IMR-90 (cell line): ENCODE data around the gene HSPE1. TPM values are rescaled to one million over a fixed set of nuclear protein-coding genes. Genes with fewer than 3 reads are reported as not detected.

Source experiments
- ATAC-seq: fragments of 200-7000 bp; cut with Tn5 transposase; 2 replicates; pipeline ENCODE4 v1.9.1; 2020; ENCODE audit warnings: low read depth, mild to moderate bottlenecking, moderate library complexity
- BruUV-seq: library from RNA; stranded (reverse); fragments of 400-500 nt; replicated peaks from 2 replicates; lab custom pipeline; 2021; lab: Mats Ljungman, UMichigan
- CTCF ChIA-PET: fragments of 300-600 bp; formaldehyde crosslinking; extraction: SDS; loops from one replicate; lab custom pipeline; 2021; ENCODE audit warnings: antibody characterized with exemption; lab: Yijun Ruan, JAX
- POLR2A ChIA-PET: fragments of 300-600 bp; sonication (Branson Sonifier 250); formaldehyde crosslinking; loops from one replicate; lab custom pipeline; 2022; ENCODE audit warnings: antibody characterized with exemption; ENCODE audit not compliant: unreplicated experiment; lab: Charles Lee
- DNase-seq: peaks from one replicate; pipeline ENCODE4 v3.0.0; 2013
- H2AFZ ChIP-seq: replicated peaks from 2 replicates; pipeline ENCODE3; 2013; ENCODE audit warnings: low read length, mild to moderate bottlenecking; ENCODE audit not compliant: poor library complexity
- H2AK5ac ChIP-seq: 2 replicates; pipeline ENCODE4 v1.6.1; 2013; ENCODE audit warnings: low read depth, low read length, inconsistent platforms
- H2AK9ac ChIP-seq: replicated peaks from 2 replicates; pipeline ENCODE3; 2013; ENCODE audit warnings: mild to moderate bottlenecking, low read depth, low read length, moderate library complexity; ENCODE audit not compliant: poor library complexity
- H2BK120ac ChIP-seq: 2 replicates; pipeline ENCODE4 v1.6.1; 2013; ENCODE audit warnings: low read depth, low read length, inconsistent platforms
- H2BK15ac ChIP-seq: 3 replicates; pipeline ENCODE4 v1.6.1; 2013; ENCODE audit warnings: low read depth, low read length, inconsistent platforms
- H2BK20ac ChIP-seq: 2 replicates; pipeline ENCODE4 v1.6.1; 2013; ENCODE audit warnings: low read depth, mild to moderate bottlenecking, inconsistent platforms, low read length, moderate library complexity
- H2BK5ac ChIP-seq: 2 replicates; pipeline ENCODE4 v1.6.1; 2013; ENCODE audit warnings: mild to moderate bottlenecking, low read depth, low read length, inconsistent platforms; ENCODE audit not compliant: poor library complexity, severe bottlenecking
- H3K14ac ChIP-seq: replicated peaks from 2 replicates; pipeline ENCODE4 v1.6.1; 2013; ENCODE audit warnings: low read depth, low read length, inconsistent platforms
- H3K18ac ChIP-seq: 2 replicates; pipeline ENCODE4 v1.6.1; 2013; ENCODE audit warnings: low read depth, low read length, control low read depth
- H3K23ac ChIP-seq: 2 replicates; pipeline ENCODE4 v1.6.1; 2013; ENCODE audit warnings: low read depth, low read length, inconsistent platforms
- H3K27ac ChIP-seq: 2 replicates; pipeline ENCODE4 v1.5.1; 2013; ENCODE audit warnings: mild to moderate bottlenecking, control low read depth, low read length; ENCODE audit not compliant: insufficient read depth
- H3K27me3 ChIP-seq: 2 replicates; pipeline ENCODE4 v1.6.1; 2013; ENCODE audit warnings: low read length; ENCODE audit not compliant: control insufficient read depth, insufficient read depth
- H3K36me3 ChIP-seq: 2 replicates; pipeline ENCODE4 v1.6.1; 2013; ENCODE audit warnings: low read length, mixed read lengths; ENCODE audit not compliant: control insufficient read depth, insufficient read depth
- H3K4ac ChIP-seq: 2 replicates; pipeline ENCODE4 v1.6.1; 2013; ENCODE audit warnings: low read depth, low read length, inconsistent platforms
- H3K4me1 ChIP-seq: 2 replicates; pipeline ENCODE4 v1.6.1; 2013; ENCODE audit warnings: low read length, mixed read lengths; ENCODE audit not compliant: control insufficient read depth, insufficient read depth
- H3K4me2 ChIP-seq: 2 replicates; pipeline ENCODE4 v1.6.1; 2013; ENCODE audit warnings: low read depth, mild to moderate bottlenecking, control low read depth, low read length, moderate library complexity
- H3K4me3 ChIP-seq: 2 replicates; pipeline ENCODE4 v1.5.1; 2013; ENCODE audit warnings: low read depth, mild to moderate bottlenecking, control low read depth, low read length, moderate library complexity; ENCODE audit not compliant: insufficient read depth
- H3K56ac ChIP-seq: 2 replicates; pipeline ENCODE4 v1.6.1; 2013; ENCODE audit warnings: low read length, inconsistent platforms; ENCODE audit not compliant: insufficient read depth; ENCODE audit errors: extremely low read depth
- H3K79me1 ChIP-seq, 2 experiments: 2 replicates each; pipeline ENCODE4 v1.6.1; 2013; ENCODE audit warnings: low read length in 2 of 2, inconsistent platforms in 1 of 2, low read depth in 1 of 2
- H3K9ac ChIP-seq: 2 replicates; pipeline ENCODE4 v1.6.1; 2013; ENCODE audit warnings: low read depth, low read length, control low read depth
- H3K9me1 ChIP-seq: 2 replicates; pipeline ENCODE4 v1.6.1; 2013; ENCODE audit warnings: low read length, inconsistent platforms; ENCODE audit not compliant: insufficient read depth
- H3K9me3 ChIP-seq: 2 replicates; pipeline ENCODE4 v1.6.1; 2013; ENCODE audit warnings: low read length; ENCODE audit not compliant: control insufficient read depth, insufficient read depth
- H4K20me1 ChIP-seq: 2 replicates; pipeline ENCODE4 v1.6.1; 2013; ENCODE audit warnings: low read length, inconsistent platforms; ENCODE audit not compliant: insufficient read depth
- H4K5ac ChIP-seq: 2 replicates; pipeline ENCODE4 v1.6.1; 2013; ENCODE audit warnings: mild to moderate bottlenecking, low read depth, low read length, control low read depth
- H4K8ac ChIP-seq, 2 experiments: 2 replicates each; pipeline ENCODE4 v1.6.1; 2013; ENCODE audit warnings: low read depth in 2 of 2, low read length in 2 of 2, control low read depth in 1 of 2, inconsistent platforms in 1 of 2
- H4K91ac ChIP-seq: 2 replicates; pipeline ENCODE4 v1.6.1; 2013; ENCODE audit warnings: low read depth, low read length, inconsistent platforms; ENCODE audit not compliant: insufficient read depth
- BHLHE40 ChIP-seq: fragments of 150-350 bp; IDR thresholded peaks from 2 replicates; pipeline ENCODE4 v1.6.1; 2016; ENCODE audit warnings: mild to moderate bottlenecking, low read depth, low read length
- CEBPB ChIP-seq: IDR thresholded peaks from 2 replicates; pipeline ENCODE4 v1.6.1; 2012; ENCODE audit warnings: low read depth, low read length, improper control_type of control experiment
- CHD1 ChIP-seq: IDR thresholded peaks from 2 replicates; pipeline ENCODE4 v1.6.1; 2012; ENCODE audit warnings: low read depth, low read length, improper control_type of control experiment
- FOS ChIP-seq: fragments of 150-350 bp; IDR thresholded peaks from 2 replicates; pipeline ENCODE4 v1.6.1; 2016; ENCODE audit warnings: low read depth, low read length
- MAFK ChIP-seq: IDR thresholded peaks from 2 replicates; pipeline ENCODE4 v1.6.1; 2012; ENCODE audit warnings: low read depth, low read length, improper control_type of control experiment
- MAZ ChIP-seq: IDR thresholded peaks from 2 replicates; pipeline ENCODE4 v1.6.1; 2012; ENCODE audit warnings: low read depth, mild to moderate bottlenecking, low read length, improper control_type of control experiment, moderate library complexity, borderline replicate concordance
- MXI1 ChIP-seq: IDR thresholded peaks from 2 replicates; pipeline ENCODE4 v1.6.1; 2012; ENCODE audit warnings: low read depth, mild to moderate bottlenecking, low read length, moderate library complexity, borderline replicate concordance
- NFE2L2 ChIP-seq: fragments of 150-350 bp; IDR thresholded peaks from 2 replicates; pipeline ENCODE4 v1.6.1; 2016; ENCODE audit warnings: low read depth, mild to moderate bottlenecking, low read length
- POLR2A ChIP-seq: IDR thresholded peaks from 2 replicates; pipeline ENCODE4 v1.6.1; 2012; ENCODE audit warnings: mild to moderate bottlenecking, low read depth, low read length
- RAD21 ChIP-seq: IDR thresholded peaks from 2 replicates; pipeline ENCODE4 v1.6.1; 2012; ENCODE audit warnings: low read length, improper control_type of control experiment
- RCOR1 ChIP-seq: IDR thresholded peaks from 2 replicates; pipeline ENCODE4 v1.6.1; 2012; ENCODE audit warnings: mild to moderate bottlenecking, low read length, improper control_type of control experiment; ENCODE audit not compliant: insufficient replicate concordance
- RFX5 ChIP-seq: IDR thresholded peaks from 2 replicates; pipeline ENCODE4 v1.8.0; 2012; ENCODE audit warnings: low read depth, mild to moderate bottlenecking, low read length, moderate library complexity
- SMC3 ChIP-seq: fragments of 150-350 bp; IDR thresholded peaks from 2 replicates; pipeline ENCODE4 v1.6.1; 2016; ENCODE audit warnings: low read depth, mild to moderate bottlenecking, antibody characterized with exemption, low read length, moderate library complexity
- WGBS, 2 experiments: methylation state at CpG; one replicate each; pipeline versions ENCODE4 v1.1.5 to v1.1.7; 2013; ENCODE audit warnings: missing lambda C conversion rate in 2 of 2; ENCODE audit not compliant: insufficient read length in 1 of 2; ENCODE audit errors: extremely low coverage in 2 of 2; 5-methylcytosine and 5-hydroxymethylcytosine counted together
- dilution Hi-C: fragments of 300-500 bp; cut with HindIII; formaldehyde crosslinking; loops from one replicate; pipeline ENCODE4 v1.14.3; 2018; ENCODE audit warnings: low sequenced_read_pairs; ENCODE audit not compliant: unreplicated experiment
- in situ Hi-C: fragments of 300-500 bp; cut with MboI; formaldehyde crosslinking; loops from 3 replicates; pipeline ENCODE4 v1.14.3; 2019; ENCODE audit warnings: low sequenced_read_pairs, inconsistent platforms, mixed read lengths
- intact Hi-C: fragments of 100-400 bp; cut with micrococcal nuclease; formaldehyde crosslinking; loops from 2 replicates; pipeline ENCODE4 v1.10.0; 2022
- polyA plus RNA-seq, 3 experiments: library from polyadenylated mRNA; depleted of rRNA; stranded (reverse); fragments of >200 nt; gene quantifications; 2 replicates each; pipeline ENCODE4 v1.2.3, GENCODE V29; 2012; ENCODE audit warnings: low replicate concordance in 1 of 3
- total RNA-seq: library from RNA; depleted of rRNA; stranded (reverse); fragments of >200 nt; gene quantifications from 2 replicates; pipeline ENCODE4 v1.2.3, GENCODE V29; 2012
- TF ChIP-seq, protein P1 (sequence below): conservative IDR thresholded peaks from 2 replicates; pipeline ENCODE4 v1.5.1; 2012; ENCODE audit warnings: mild to moderate bottlenecking, low read depth, low read length, improper control_type of control experiment
- TF ChIP-seq, protein P2 (sequence below): fragments of 150-350 bp; IDR thresholded peaks from 2 replicates; pipeline ENCODE4 v1.6.1; 2016; ENCODE audit warnings: low read depth, mild to moderate bottlenecking, low read length, moderate library complexity, borderline replicate concordance

The HSPE1 gene
- total and polyA plus RNA-seq, 2 of the 4 experiments (the other 2 are of a cell fraction): 13.3 to 93.6 TPM

DNA sequence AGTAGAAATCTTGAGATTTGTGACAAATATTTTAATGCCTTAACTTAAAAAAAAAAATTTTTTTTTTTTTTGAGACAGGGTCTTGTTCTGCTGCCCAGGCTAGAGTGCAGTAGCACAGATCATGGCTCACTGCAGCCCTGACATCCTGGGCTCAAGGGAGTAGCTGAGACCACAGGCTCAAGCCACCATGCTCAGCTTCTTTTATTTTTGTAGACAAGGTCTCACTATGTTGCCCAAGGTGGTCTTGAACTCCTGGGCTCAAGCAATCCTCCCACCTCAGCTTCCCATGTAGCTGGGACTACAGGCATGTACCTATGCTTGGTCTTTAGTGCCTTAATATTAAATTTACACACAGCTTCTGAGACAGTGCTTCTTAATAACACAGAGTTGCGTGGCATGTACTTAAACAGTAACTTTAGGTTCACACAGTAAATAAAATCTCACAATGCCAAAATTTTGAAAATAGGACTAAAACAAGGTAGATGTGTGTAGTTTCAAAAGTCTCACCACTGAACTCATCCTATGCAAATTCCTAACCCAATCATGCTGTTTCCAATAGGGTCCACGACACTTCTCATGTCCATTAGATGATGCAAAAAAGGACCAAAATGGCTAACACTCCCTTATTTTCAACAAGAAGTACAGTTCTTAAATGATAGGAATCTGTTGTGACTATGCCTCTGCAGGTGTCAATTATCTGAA lies 4.6 kb upstream of the HSPE1 start:
- WGBS, 2 experiments: no CpG with 5 or more reads among the region's 2 CpGs
- no peak for ATAC-seq
- Histone ChIP-seq H3K18ac (no peak overlapping the region), H3K27ac (no peak overlapping the region), H3K79me1 (peaks cover 22 to 39% of the 10 kb centered on the region in 2 experiments), H3K4me3 (no peak overlapping the region), H3K9me1 (0 out of 2 replicates have a peak, but pooled peaks cover 3% of the 10 kb centered on the region), H2BK5ac (no peak overlapping the region), H2BK120ac (no peak overlapping the region), H2AFZ (no peak overlapping the region), H2AK9ac (no peak overlapping the region), H3K56ac (no peak overlapping the region), H3K14ac (no peak overlapping the region), H3K23ac (no peak overlapping the region; the same call in 1 of the 2 replicates), H2BK20ac (no peak overlapping the region), H4K91ac (no peak overlapping the region), H2AK5ac (no peak overlapping the region), H3K27me3 (no peaks in the 10 kb centered on the region), H4K20me1 (peaks cover 34% of the 10 kb centered on the region), H3K4ac (no peak overlapping the region), H4K5ac (no peak overlapping the region), H4K8ac (no peak overlapping the region), H3K9ac (no peak overlapping the region), H2BK15ac (no peak overlapping the region), H3K4me2 (no peak overlapping the region), H3K4me1 (0 out of 2 replicates have a peak, but pooled peaks cover 1% of the 10 kb centered on the region), H3K9me3 (no peaks in the 10 kb centered on the region), H3K36me3 (peaks cover 28% of the 10 kb centered on the region)
- dilution Hi-C loops: no loop called here
- ChIA-PET POLR2A (no interaction called here), CTCF (interaction anchor here (0.6 kb wide), 1 partner anchor 11 kb away, joined by 8 read pairs; no protein-coding TSS in a partner anchor)
- in situ Hi-C loops: loop anchor here (5.0 kb wide), 1 partner anchor 78 kb away; no protein-coding TSS in a partner anchor
- no peak for DNase-seq
- intact Hi-C loops: loop anchor here (5.0 kb wide), 1 partner anchor 38 kb away; no protein-coding TSS in a partner anchor
- BruUV-seq: no TSS peak
- TF ChIP-seq NFE2L2: no peak
- no peak for TF ChIP-seq RAD21
- no peak for TF ChIP-seq CEBPB
- no peak for TF ChIP-seq RFX5
- no peak for TF ChIP-seq FOS
- no peak for TF ChIP-seq SMC3
- TF ChIP-seq POLR2A: no peak
- no peak for TF ChIP-seq BHLHE40
- TF ChIP-seq CHD1: no peak
- no peak for TF ChIP-seq MAFK
- TF ChIP-seq MXI1: no peak
- TF ChIP-seq RCOR1: no peak
- TF ChIP-seq, protein P1, sequence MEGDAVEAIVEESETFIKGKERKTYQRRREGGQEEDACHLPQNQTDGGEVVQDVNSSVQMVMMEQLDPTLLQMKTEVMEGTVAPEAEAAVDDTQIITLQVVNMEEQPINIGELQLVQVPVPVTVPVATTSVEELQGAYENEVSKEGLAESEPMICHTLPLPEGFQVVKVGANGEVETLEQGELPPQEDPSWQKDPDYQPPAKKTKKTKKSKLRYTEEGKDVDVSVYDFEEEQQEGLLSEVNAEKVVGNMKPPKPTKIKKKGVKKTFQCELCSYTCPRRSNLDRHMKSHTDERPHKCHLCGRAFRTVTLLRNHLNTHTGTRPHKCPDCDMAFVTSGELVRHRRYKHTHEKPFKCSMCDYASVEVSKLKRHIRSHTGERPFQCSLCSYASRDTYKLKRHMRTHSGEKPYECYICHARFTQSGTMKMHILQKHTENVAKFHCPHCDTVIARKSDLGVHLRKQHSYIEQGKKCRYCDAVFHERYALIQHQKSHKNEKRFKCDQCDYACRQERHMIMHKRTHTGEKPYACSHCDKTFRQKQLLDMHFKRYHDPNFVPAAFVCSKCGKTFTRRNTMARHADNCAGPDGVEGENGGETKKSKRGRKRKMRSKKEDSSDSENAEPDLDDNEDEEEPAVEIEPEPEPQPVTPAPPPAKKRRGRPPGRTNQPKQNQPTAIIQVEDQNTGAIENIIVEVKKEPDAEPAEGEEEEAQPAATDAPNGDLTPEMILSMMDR: no peak
- TF ChIP-seq MAZ: no peak
- TF ChIP-seq, protein P2, sequence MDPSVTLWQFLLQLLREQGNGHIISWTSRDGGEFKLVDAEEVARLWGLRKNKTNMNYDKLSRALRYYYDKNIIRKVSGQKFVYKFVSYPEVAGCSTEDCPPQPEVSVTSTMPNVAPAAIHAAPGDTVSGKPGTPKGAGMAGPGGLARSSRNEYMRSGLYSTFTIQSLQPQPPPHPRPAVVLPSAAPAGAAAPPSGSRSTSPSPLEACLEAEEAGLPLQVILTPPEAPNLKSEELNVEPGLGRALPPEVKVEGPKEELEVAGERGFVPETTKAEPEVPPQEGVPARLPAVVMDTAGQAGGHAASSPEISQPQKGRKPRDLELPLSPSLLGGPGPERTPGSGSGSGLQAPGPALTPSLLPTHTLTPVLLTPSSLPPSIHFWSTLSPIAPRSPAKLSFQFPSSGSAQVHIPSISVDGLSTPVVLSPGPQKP: no peak
